SK-N-DZ (cell line): ENCODE results near the gene WIZ.

Experiments used
- DNase-seq: peaks from one replicate; pipeline ENCODE4 v3.0.0-alpha.2; 2015; ENCODE audit warnings: low spot score
- small RNA-seq, 2 experiments: library from RNA; depleted of rRNA; stranded (forward); fragments of <200 nt; gene quantifications; one replicate each; pipeline ENCODE3, GENCODE V24; 2014

The WIZ gene

GRCh38 chr19:15374796-15375440 is 74.8 kb downstream of the WIZ start:
- no peak for DNase-seq

GRCh38 chr19:15374105-15374651 is 75.6 kb downstream of the WIZ start:
- DNase-seq: no peak

- DNase-seq: no peak
These were observed 76.1 kb downstream of the WIZ start for GRCh38 chr19:15373644-15374043.

- no peak for DNase-seq
These were observed 76.9 kb downstream of the WIZ start for GRCh38 chr19:15372891-15373301.

GRCh38 chr19:15372470-15372869 is 77.3 kb downstream of the WIZ start:
- no peak for DNase-seq

- no peak for DNase-seq
These were observed 77.9 kb downstream of the WIZ start for GRCh38 chr19:15371786-15372380.

GRCh38 chr19:15371119-15371518 is 78.6 kb downstream of the WIZ start:
- DNase-seq: no peak

Small RNA genes lying within 50 kb of the gene (small RNA-seq; reads per million reads assigned to genes)
- 0 reads per million in 2 experiments for gene MIR1470
